HL-60 (cell line): ENCODE measurements around the gene USP10.

Experiments
- GABPA ChIP-seq: IDR thresholded peaks from 2 replicates; pipeline ENCODE4 v1.6.1; 2012; ENCODE audit warnings: low read depth
- POLR2AphosphoS5 ChIP-seq: IDR thresholded peaks from 2 replicates; pipeline ENCODE4 v1.6.1; 2012; ENCODE audit warnings: low read depth
- REST ChIP-seq: IDR thresholded peaks from 2 replicates; pipeline ENCODE4 v1.6.1; 2012; ENCODE audit warnings: low read depth; ENCODE audit not compliant: insufficient replicate concordance
- SPI1 ChIP-seq: IDR thresholded peaks from 2 replicates; pipeline ENCODE4 v1.6.1; 2012; ENCODE audit warnings: low read depth, mild to moderate bottlenecking, borderline replicate concordance
- TF ChIP-seq, protein P1 (sequence below): IDR thresholded peaks from one replicate; pipeline ENCODE4 v1.5.1; 2011; ENCODE audit warnings: low read length, control low read depth, inconsistent platforms; ENCODE audit not compliant: insufficient read depth

DNA sequence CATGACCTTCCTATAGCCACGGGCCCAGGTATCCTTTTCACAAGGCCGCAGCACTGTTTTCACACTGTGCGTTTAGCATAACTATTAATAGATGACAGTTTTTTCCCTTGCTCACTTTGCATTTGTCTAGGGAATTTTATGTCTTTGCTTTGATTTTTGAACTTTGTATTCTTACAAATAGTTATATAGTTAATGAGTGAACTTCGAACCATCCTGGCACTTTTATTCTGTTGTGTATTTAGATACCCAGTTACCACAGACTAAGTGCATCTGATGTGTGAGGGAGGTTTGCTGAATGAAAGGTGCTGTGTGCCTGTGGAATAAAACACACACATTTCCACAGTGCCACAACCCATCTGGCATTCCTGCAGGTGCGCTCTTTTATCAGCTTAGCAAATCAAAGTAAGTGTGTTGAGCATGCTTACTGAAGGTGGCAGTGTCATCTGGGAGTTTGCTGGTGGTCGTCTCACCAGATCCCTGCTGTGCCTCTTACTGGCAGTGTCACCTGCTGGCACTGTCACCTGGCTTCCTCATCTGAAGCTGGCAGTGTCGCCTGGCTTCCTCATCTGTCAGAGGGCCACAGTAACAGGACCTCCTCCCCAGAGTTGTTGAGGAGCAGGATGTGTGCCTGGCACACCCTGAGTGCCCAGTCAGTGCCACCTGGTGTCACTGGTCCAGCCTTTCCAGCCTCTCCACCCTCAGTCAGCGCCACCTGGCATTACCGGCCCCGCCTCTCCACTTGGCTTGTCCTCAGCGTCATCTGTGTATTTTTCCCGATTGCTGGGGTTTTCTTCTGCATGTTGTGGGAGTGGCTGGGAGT, 37.6 kb downstream of the USP10 start:
- TF ChIP-seq, protein P1, sequence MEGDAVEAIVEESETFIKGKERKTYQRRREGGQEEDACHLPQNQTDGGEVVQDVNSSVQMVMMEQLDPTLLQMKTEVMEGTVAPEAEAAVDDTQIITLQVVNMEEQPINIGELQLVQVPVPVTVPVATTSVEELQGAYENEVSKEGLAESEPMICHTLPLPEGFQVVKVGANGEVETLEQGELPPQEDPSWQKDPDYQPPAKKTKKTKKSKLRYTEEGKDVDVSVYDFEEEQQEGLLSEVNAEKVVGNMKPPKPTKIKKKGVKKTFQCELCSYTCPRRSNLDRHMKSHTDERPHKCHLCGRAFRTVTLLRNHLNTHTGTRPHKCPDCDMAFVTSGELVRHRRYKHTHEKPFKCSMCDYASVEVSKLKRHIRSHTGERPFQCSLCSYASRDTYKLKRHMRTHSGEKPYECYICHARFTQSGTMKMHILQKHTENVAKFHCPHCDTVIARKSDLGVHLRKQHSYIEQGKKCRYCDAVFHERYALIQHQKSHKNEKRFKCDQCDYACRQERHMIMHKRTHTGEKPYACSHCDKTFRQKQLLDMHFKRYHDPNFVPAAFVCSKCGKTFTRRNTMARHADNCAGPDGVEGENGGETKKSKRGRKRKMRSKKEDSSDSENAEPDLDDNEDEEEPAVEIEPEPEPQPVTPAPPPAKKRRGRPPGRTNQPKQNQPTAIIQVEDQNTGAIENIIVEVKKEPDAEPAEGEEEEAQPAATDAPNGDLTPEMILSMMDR = no peak
- TF ChIP-seq POLR2AphosphoS5 (no peak), GABPA (no peak), REST (no peak), SPI1 (no peak)
